ENCODE results near the gene LCAT.
A peak's percentile ranks its signal among the peaks of the same experiment; 100 is the strongest.
"Not testable (repeated sequence)": the region's sequence is repeated elsewhere in the genome, so short reads cannot be mapped to it uniquely, and the experiment has no call there.

The LCAT gene, protein sequence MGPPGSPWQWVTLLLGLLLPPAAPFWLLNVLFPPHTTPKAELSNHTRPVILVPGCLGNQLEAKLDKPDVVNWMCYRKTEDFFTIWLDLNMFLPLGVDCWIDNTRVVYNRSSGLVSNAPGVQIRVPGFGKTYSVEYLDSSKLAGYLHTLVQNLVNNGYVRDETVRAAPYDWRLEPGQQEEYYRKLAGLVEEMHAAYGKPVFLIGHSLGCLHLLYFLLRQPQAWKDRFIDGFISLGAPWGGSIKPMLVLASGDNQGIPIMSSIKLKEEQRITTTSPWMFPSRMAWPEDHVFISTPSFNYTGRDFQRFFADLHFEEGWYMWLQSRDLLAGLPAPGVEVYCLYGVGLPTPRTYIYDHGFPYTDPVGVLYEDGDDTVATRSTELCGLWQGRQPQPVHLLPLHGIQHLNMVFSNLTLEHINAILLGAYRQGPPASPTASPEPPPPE

DNA sequence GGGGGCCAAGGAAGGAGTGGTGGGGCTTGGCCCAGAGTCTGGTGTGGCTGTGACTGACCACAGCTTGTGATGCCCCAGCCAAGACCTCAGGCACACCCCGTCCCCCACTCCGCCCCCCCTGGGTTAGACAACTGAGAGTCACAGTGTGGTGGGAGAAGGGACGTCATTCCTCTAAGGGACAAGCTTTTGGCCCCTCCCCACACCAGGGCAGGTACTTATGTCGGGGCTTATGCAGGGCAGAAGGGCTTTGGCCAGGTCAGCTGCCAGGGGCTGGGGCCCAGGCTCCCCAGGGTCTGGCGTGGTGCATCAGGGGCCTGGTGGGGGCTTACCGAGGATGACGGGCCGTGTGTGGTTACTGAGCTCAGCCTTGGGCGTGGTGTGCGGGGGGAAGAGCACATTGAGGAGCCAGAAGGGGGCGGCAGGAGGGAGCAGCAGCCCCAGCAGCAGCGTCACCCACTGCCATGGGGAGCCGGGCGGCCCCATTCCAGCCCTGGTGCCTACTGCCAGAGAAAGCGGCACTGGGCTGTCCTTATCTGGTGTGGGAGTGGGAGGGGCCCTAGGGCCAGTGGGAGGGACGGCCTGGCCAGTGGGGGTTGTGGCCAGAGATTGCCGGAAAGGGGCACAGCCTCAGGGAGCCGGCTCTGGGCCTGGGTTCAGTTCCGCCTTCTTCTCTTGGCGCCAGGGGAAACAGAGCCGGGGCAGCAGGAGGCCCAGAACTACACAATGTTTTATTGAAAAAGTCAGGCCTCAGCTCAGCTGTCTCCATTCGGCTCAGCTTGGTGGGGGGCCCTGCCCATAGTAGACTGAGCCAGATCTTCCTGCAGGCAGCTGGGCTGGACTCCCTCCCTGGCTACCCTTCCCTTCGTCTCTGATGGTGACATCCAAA is at the start of gene LCAT:
Gene LCAT (minus strand): TSS at position 502 of the 886 bp plus-strand sequence. CDS start 19 bp downstream, at position 483.
- no peak for DNase-seq (ENCODE audit: low spot score)

- peak; percentile 86 for DNase-seq (ENCODE audit: low spot score)
Measured at GRCh38 chr16:67993207-67994039, 49.5 kb upstream of the LCAT start.

DNA sequence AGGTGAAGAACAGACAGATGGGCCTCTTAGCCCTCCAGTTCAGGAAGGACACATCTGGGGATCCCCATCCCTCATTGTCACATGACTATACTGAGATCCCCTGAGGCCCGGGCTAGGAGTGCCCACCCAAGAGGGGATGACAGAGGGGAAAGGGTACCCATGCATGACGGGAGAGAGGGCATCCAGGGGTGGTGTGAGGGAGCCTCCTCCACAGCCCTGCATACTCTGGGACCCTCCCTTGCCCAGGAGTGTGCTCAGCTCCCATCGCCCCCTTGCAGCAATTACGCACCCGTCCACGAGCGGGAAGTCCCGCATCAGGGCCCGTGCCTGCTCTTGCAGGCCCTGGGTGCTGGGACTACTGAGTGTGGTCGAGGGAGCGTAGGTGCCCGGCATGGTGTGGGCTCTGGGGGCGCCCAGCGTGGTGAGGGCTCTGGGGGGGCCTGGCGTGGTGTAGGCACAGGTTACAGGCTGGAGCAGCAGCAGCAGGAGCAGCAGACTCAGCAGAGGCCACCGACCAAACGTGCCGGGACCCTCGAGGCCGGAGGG is 48.8 kb upstream of the LCAT start:
- no peak for DNase-seq (ENCODE audit: low spot score)

GRCh38 chr16:67990018-67990386 is 46.1 kb upstream of the LCAT start:
- no peak for DNase-seq (ENCODE audit: low spot score)

DNA sequence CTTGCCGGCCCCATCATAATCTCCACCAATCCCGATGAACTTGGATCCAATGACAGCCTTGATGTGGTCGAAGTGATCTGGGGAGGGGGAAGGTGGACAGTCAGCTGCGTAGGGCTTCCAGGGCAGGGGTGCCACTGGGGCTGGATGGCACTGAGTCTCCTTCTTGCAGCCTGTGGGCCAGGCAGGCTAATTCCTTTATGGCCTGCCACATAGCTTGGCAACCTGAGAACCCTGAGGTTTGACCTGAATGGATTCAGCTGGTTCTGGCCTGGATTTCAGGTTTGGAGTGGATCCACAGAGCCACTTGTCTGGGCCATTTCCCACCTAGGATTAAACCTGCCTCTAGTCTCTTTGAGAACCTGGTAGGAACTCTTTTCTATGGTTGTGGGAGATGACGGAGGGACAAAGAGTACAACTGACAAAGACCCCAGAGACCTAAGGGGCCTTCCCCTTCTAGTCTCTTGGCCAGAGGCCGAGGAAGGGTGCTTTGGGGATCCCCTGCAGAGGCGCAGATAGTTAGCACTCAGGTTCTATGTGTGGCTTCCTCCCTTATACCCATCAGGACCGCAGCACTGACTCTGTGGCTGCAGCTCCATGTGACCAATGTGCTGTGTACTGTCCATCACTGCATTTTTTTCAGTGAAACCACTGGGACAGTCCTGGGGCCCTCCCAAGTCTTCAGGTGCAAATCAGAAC is 45.5 kb upstream of the LCAT start:
- no peak for DNase-seq (ENCODE audit: low spot score)

- DNase-seq (ENCODE audit: low spot score), result no peak
Measured at GRCh38 chr16:67988675-67989074, 44.8 kb upstream of the LCAT start.

DNA sequence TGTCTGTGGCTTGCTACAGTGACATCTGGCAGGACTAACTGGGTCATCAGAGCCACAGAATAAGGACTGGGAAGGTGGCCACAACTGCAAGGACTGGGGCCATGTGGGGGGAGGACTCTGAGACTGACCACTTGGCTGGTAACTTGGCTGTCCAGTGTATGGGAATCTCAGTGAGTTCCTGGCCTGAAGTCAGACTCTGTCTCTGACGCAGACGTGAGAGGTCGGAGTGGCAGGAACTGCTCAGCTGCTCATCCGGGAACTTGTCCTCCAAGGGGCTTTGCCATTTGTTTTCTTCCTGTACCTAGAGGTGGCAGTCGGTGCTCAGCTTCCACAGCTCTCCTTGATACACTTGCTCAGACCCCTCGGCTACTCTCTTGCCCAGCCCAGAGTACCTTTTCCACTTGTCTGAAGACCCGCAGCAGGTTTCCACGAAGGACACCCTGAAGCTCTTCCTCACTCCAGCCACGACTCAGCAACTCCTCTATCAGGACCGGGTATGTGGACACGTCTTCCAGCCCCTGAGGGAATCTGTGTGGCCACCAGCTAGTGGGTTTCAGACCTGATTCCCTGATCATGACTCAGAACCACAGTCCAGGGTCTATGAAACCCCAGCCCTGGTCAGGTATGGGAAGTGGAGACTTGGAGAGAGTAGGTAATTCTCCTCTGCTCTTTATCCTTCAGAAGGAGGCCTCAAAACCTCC is 43.7 kb upstream of the LCAT start:
- DNase-seq (ENCODE audit: low spot score), result no peak

DNA sequence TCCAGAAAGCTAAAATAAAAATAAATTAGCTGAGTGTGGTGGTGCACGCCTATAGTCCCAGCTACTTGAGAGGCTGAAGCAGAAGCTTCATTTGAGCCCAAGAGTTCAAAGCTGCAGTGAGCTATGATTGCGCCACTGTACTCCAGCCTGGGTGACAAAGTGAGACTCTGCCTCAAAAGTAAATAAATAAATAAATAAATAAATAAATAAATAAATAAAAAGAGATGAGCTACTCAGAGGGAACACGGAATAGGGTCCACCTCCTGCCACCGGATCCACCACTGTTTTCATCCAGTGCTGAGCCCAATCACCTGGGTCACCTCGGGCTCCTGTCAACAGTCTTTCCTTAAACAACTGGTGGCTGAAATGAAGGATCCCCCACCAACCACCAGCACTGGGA is 43.0 kb upstream of the LCAT start:
- DNase-seq (ENCODE audit: low spot score), result no peak

GRCh38 chr16:67982011-67982696 is 38.2 kb upstream of the LCAT start:
- DNase-seq (ENCODE audit: low spot score), result no peak

DNA sequence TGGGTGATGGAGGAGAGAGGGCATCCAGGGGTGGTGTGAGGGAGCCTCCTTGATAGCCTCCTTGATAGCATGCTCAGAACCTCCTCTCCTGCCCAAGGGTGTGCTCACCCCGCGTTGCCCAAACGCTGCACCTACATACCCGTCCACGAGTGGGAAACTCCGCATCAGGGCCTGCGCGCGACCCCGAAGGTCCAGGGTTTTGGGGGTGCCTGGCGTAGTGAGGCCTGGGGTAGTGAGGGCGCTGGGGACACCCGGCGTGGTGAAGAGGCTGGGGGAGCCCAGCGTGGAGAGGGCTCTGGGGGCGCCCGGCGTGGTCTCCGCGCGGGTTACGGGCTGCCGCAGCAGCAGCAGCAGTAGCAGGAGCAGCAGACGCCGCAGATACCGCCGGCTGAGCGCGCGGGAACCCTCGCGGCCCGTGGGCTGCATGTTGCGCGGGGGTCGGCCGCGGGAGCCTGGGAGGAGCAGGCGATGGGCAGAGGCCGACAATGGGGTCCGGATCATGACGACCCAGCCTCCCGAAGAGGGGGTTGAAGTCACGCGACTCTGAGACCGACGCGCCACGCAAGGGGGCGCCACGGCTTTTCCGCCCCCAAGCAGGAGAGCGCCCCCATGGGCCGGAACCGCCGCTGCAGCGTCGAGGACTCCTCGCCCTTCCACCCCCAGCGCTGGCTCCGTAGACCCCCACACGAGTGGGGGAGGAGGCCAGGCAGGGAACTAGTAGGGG is 36.2 kb upstream of the LCAT start, which contains the start of gene DPEP3:
Gene DPEP3 (minus strand): TSS at position 545 of the 724 bp plus-strand sequence. CDS start 119 bp downstream, at position 426.
- no peak for DNase-seq (ENCODE audit: low spot score)

GRCh38 chr16:67977469-67978227 is 33.7 kb upstream of the LCAT start:
- DNase-seq (ENCODE audit: low spot score), result no peak

DNA sequence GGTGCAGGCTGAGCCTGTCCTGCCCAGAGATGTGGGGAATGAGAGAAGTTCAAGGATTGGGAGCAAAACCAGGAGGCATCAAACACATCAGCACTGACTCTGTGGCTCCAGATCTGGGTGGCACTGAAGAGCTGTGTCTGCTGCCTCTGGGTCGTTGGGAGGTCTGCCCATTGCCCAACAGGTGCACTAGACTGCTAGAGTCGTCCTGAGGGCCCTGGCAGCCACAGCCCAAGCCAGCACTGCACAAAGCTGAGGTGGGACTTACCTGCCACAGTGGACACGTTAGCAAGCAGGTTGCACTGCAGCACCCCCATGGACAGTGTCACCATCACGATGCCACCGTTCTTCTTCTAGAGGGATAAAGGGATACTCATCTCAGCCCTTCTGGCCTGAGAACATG is 33.1 kb upstream of the LCAT start:
- DNase-seq (ENCODE audit: low spot score), result no peak

DNA sequence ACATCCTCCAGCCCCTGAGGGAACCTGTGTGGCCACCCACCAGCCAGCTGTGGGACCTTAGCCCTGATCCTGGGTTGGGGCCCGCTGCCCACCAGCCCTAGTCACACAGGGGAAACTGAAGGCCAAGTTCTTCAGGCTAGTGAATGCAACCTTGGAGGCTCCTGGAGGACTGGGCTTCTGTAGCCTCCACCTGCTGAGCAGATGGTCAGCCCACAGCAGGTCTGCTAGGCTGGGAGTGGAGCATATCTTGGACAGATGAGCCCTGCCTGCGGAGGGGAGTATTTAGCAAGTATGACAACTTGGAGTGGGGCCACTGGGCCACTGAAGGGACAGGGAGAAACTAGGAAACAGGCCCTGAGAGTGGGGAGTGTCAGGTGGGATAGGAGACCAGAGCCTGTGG is 32.3 kb upstream of the LCAT start:
- DNase-seq (ENCODE audit: low spot score), result no peak

- no peak for DNase-seq (ENCODE audit: low spot score)
Measured at GRCh38 chr16:67975321-67976105, 31.6 kb upstream of the LCAT start.

DNA sequence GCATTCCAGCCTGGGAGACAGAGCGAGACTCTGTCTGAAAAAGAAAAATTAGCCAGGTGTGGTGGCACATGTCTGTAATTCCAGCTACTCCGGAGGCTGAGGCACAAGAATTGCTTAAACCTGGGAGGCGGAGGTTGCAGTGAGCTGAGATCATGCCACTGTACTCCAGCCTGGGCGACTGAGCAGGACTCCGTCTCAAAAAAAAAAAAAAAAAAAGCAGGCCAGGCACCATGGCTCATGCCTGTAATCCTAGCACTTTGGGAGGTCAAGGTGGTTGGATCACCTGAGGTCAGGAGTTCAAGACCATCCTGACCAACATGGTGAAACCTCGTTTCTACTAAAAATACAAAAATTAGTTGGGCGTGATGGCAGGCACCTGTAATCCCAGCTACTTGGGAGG is 28.4 kb upstream of the LCAT start:
- not testable (repeated sequence) for DNase-seq (ENCODE audit: low spot score)

DNA sequence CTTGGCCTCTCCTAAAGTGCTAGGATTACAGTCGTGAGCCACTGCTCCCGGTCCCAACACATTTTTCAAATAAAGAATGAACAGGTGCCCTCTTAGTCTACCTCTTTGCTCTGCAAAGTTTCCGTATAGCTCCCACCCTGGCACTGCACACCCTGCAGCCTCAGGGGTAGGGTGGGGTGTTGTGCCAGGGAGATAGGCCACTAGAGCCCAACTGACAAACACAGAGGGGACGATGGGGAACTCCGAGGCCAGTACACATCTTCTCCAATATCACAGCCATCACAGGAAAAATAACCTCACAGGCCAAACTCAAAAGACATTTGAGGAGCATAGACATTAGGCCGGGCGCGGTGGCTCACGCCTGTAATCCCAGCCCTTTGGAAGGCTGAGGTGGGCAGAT is 27.2 kb upstream of the LCAT start:
- no peak for DNase-seq (ENCODE audit: low spot score)

DNA sequence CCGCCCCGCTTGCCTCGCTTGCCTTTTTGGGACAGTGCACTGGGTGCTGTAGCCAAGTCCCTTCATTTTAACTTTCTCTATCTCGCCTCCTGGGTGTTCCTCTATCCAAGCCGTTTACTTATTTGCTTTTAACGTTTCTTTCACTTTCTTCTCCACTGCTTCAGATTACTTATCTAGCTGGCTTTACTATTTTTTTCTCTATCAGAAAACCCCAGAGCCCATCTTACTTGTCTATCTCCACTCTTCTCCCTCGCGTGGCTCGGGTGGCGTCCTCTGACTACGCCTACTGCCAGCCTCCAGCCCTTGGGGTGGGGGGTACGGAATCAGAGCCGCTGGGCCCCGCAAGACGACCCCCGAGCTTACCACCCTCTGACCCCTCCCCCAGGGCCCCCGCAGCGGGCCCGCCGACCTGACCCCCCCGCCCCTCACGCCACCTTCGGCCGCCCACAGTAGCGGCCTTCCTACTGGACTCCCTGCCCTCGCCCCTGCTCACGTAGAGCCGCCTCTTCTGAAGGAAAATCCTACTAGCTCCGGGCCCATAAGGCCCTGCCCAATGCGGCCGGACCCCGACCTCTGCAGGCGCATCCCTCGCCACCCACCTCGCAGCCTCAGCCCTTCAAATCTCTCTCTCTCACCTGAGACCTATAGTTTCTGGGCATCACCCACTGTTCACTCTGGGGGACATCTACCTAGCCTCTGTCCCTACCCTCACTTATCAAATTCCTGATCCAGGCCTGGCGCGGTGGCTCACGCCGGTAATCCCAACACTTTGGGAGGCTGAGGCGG is 25.5 kb upstream of the LCAT start:
- peak; percentile 69 for DNase-seq (ENCODE audit: low spot score)

All from ecto neural progenitor cell (in vitro differentiated cells).